ENCODE data around the gene SLC6A16. TPM values are rescaled to one million over a fixed set of nuclear protein-coding genes. Genes with fewer than 3 reads are reported as not detected.

The SLC6A16 gene
- total RNA-seq, 4 donors from 2014 or later = 0.55 to 7.5 (median 0.88) TPM; not detected in 1

DNA sequence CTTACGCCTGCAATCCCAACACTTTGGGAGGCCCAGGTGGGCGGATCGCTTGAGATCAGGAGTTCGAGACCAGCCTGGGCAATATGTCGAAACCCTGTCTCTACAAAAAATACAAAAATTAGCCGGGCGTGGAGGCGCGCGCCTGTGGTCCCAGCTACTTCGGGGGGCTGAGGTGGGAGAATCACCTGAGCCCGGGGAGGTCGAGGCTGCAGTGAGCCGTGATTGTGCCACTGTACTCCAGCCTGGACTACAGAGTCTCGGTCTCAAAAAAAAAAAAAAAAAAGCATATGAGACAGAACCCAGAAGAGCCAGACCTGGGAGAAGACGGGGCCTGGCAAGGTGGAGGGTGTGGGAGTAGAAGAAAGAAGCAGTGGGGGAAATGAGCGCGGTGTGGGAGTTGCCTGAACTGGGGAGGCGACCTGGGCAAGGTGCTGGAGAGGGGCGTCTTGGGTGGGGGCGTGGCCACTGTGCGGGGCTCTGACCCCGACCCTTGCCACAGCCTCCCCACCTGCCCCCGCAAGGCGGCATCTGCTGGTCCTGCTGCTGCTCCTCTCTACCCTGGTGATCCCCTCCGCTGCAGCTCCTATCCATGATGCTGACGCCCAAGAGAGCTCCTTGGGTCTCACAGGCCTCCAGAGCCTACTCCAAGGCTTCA is 39.2 kb upstream of the SLC6A16 start:
- Histone ChIP-seq H3K27ac (peak overlapping the region; percentile 95 to 96), H3K4me3 (peak overlapping the region; percentile 35 to 96), H3K4me1 (no peaks in the 10 kb centered on the region), H3K27me3 (no peaks in the 10 kb centered on the region), H3K9me3 (peaks cover 0 to 6% of the 10 kb centered on the region in 2 donors), H3K36me3 (no peaks in the 10 kb centered on the region)
- peak; percentile 52 to 55 for DNase-seq
- intact Hi-C loops (cut with DNase I; ENCODE audit: low total_unique reads) = no loop called here
- no peak for TF ChIP-seq POLR2A (IDR thresholded peaks at IDR 0.05)
- TF ChIP-seq, protein P1, sequence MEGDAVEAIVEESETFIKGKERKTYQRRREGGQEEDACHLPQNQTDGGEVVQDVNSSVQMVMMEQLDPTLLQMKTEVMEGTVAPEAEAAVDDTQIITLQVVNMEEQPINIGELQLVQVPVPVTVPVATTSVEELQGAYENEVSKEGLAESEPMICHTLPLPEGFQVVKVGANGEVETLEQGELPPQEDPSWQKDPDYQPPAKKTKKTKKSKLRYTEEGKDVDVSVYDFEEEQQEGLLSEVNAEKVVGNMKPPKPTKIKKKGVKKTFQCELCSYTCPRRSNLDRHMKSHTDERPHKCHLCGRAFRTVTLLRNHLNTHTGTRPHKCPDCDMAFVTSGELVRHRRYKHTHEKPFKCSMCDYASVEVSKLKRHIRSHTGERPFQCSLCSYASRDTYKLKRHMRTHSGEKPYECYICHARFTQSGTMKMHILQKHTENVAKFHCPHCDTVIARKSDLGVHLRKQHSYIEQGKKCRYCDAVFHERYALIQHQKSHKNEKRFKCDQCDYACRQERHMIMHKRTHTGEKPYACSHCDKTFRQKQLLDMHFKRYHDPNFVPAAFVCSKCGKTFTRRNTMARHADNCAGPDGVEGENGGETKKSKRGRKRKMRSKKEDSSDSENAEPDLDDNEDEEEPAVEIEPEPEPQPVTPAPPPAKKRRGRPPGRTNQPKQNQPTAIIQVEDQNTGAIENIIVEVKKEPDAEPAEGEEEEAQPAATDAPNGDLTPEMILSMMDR (IDR thresholded peaks at IDR 0.05) = no peak

DNA sequence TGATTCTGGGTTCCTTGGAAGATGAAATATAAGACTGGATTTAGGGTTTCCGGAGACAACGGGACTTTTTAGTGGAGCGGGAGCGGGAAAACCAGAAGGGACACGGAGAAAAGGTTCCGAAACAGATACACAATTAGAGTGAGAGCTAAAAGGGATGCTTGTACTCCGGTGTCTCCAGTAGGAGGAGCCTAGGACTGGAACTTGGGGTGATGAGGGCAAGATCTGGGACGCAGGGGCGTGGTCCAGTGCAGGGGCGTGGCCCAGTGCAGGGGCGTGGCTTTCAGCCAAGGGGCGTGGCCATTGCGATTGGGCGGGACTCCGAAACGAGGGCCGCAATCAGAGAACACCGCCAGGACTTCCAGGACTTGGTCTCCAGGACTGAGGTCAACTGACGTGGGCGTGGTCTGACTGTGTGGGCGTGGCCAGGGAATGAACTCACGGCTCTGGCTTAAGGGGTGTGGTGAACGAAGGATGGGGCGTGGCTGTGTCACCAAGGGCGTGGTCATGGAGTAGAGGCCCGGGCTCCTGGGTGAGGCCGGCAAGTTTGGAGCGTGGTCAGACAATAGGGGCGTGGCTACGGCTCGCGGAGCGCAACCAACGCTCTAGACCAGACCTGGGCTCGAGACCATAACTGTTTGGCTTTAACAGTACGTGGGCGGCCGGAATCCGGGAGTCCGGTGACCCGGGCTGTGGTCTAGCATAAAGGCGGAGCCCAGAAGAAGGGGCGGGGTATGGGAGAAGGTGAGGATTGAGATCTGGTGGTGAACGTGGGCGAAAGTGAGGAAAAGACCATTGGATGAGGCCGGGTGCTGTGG is 38.5 kb upstream of the SLC6A16 start, which contains the start of gene DKKL1:
Gene DKKL1, plus strand, starts transcription at position 610 of the 815 bp plus-strand sequence. Its CDS starts 122 bp downstream, at position 732.
- intact Hi-C loops (cut with DNase I; ENCODE audit: low total_unique reads) = no loop called here
- Histone ChIP-seq H3K9me3 (no peaks in the 10 kb centered on the region), H3K4me1 (no peaks in the 10 kb centered on the region), H3K4me3 (peak within 1 kb of the TSS; percentile 74 to 96), H3K27me3 (no peaks in the 10 kb centered on the region), H3K36me3 (no peaks in the 10 kb centered on the region), H3K27ac (peak within 1 kb of the TSS; percentile 95 to 96)
- DNase-seq = peak; percentile 100
- TF ChIP-seq POLR2A (IDR thresholded peaks at IDR 0.05) = peak; percentile 79 to 85
- TF ChIP-seq, protein P1 (IDR thresholded peaks at IDR 0.05) = peak; percentile 15 to 46 (median 35)

DNA sequence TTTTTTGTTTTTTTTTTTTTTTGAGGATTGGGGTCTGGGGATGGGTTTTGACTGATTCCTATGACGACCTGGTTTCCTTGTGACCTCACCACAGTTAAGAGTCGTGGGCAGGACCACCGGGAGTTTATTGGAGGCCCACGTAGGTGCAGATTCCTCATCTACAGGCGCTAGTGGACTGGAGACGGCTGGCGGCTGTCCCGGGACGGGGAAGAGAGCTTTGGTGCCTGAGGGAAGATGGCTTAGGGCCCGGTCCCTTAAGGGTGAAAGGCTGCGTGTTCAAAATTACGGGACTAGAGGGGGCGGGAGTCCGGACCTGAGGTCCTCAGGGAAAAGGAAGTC is 37.9 kb upstream of the SLC6A16 start:
- Histone ChIP-seq H3K27me3 (no peaks in the 10 kb centered on the region), H3K9me3 (no peaks in the 10 kb centered on the region), H3K4me1 (no peaks in the 10 kb centered on the region), H3K27ac (peak overlapping the region; percentile 95 to 96), H3K4me3 (peak overlapping the region; percentile 74 to 96), H3K36me3 (no peaks in the 10 kb centered on the region)
- peak; percentile 65 to 67 for DNase-seq
- TF ChIP-seq POLR2A (IDR thresholded peaks at IDR 0.05) = no peak
- TF ChIP-seq, protein P1 (IDR thresholded peaks at IDR 0.05) = no peak
- intact Hi-C loops (cut with DNase I; ENCODE audit: low total_unique reads) = no loop called here

DNA sequence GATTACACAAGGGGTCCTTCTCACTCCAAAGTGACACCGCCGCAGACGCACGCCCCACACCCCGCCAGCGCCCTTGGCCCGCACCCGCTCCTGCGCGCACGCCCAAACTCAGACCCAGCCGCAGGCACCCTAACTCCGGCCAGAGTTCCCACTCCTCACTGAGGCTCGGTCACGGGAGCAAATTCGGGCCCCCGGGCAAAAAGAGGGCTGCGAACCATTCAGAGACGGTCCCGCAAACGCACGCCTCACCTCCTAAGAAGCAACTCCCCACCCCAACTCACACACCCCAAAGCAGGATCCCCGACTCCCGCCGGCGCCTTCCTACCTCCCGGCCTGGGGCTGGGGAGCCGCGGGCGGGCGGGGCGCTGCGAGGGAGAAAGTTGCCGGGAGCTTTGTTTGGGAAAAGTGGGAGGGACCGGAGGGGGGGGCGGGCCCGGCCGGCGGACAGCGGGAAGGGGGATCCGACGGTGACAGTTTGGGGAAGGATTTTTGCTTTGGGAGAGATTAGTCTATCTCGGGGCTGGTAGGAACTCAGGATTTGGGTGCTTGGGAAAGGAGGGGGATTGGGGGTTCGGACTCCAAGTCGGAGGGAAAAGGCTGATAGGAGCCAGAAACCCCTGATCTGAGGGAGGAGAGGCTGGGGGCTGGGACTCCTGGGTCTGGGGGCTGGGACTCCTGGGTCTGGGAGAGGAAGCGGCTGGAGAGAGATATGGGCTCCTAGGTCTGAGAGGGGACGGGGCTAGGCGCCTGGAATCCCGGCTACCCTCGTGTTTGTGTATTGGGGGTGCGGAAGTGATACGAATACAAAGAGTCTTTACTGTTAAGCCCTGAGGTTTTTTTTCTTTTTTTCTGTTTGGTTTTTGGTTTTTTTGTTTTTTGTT is 37.3 kb upstream of the SLC6A16 start, which contains the start of gene TEAD2:
Gene TEAD2, minus strand, starts transcription at position 369 of the 881 bp plus-strand sequence. CDS start 2,341 bp downstream, outside the sequence.
- Histone ChIP-seq H3K4me3 (peak within 1 kb of the TSS; percentile 74 to 96), H3K27ac (peak within 1 kb of the TSS; percentile 95 to 96), H3K4me1 (no peaks in the 10 kb centered on the region), H3K9me3 (no peaks in the 10 kb centered on the region), H3K27me3 (no peaks in the 10 kb centered on the region), H3K36me3 (no peaks in the 10 kb centered on the region)
- DNase-seq = peak; percentile 85 to 86
- TF ChIP-seq, protein P1 (IDR thresholded peaks at IDR 0.05) = no peak
- TF ChIP-seq POLR2A (IDR thresholded peaks at IDR 0.05) = peak; percentile 47 to 64
- intact Hi-C loops (cut with DNase I; ENCODE audit: low total_unique reads) = no loop called here
